HCT116 (cell line): ENCODE data around the gene CTCFL.

Experiments
- CEBPB ChIP-seq: IDR thresholded peaks from 2 replicates; pipeline ENCODE4 v1.6.1; 2012; ENCODE audit warnings: low read depth
- EZH2 ChIP-seq: fragments of 200-600 bp; sonication (generic); IDR thresholded peaks from 2 replicates; pipeline ENCODE4 v1.6.1; 2017; ENCODE audit warnings: antibody characterized with exemption, mixed run types
- FOSL1 ChIP-seq: IDR thresholded peaks from 2 replicates; pipeline ENCODE4 v1.6.1; 2012; ENCODE audit warnings: low read depth
- JUND ChIP-seq: IDR thresholded peaks from 2 replicates; pipeline ENCODE4 v1.6.1; 2012
- POLR2AphosphoS5 ChIP-seq: IDR thresholded peaks from 2 replicates; pipeline ENCODE4 v1.6.1; 2011; ENCODE audit warnings: mild to moderate bottlenecking, low read depth, low read length, moderate library complexity
- ZNF274 ChIP-seq: fragments of 200-500 bp; sonication (Bioruptor generic); IDR thresholded peaks from 2 replicates; pipeline ENCODE4 v1.6.1; 2014; ENCODE audit warnings: mild to moderate bottlenecking, low read depth, low read length, inconsistent platforms
- TF ChIP-seq, protein P1 (sequence below): IDR thresholded peaks from 2 replicates; pipeline ENCODE4 v1.6.1; 2012; ENCODE audit warnings: low read depth
- TF ChIP-seq, protein P2 (sequence below), 3 experiments: fragments of 200-600 bp in 1 of 3; sonication (generic) in 1 of 3; IDR thresholded peaks in 2 of 3; conservative IDR thresholded peaks in 1 of 3; 2 replicates each; pipeline ENCODE4 v1.5.1; 2012 to 2017; ENCODE audit warnings: low read depth in 2 of 3, low read length in 2 of 3, antibody characterized with exemption in 1 of 3, borderline replicate concordance in 1 of 3, control low read depth in 1 of 3, mild to moderate bottlenecking in 1 of 3, mixed read lengths in 1 of 3, mixed run types in 1 of 3, moderate library complexity in 1 of 3; ENCODE audit not compliant: insufficient read depth in 1 of 3

DNA sequence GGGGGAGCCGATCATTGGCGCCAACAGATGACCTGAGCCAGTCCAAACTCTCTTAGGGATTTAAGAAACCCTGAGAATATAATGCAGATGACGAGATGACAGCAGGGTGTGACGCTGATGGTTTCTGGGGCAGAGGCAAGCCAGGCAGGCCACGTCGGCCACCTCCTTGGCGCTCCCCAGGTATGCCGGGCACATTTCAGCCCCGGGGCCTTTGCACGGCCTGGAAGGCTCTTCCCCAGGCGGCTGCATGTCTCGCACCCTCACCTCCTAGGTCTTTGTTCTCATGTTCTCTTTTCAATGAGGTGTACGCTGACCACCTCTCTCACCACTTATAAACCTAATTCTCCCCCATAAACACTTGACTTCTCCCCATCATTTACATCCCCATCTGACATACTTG is 68.8 kb downstream of the CTCFL start:
- TF ChIP-seq, protein P1, sequence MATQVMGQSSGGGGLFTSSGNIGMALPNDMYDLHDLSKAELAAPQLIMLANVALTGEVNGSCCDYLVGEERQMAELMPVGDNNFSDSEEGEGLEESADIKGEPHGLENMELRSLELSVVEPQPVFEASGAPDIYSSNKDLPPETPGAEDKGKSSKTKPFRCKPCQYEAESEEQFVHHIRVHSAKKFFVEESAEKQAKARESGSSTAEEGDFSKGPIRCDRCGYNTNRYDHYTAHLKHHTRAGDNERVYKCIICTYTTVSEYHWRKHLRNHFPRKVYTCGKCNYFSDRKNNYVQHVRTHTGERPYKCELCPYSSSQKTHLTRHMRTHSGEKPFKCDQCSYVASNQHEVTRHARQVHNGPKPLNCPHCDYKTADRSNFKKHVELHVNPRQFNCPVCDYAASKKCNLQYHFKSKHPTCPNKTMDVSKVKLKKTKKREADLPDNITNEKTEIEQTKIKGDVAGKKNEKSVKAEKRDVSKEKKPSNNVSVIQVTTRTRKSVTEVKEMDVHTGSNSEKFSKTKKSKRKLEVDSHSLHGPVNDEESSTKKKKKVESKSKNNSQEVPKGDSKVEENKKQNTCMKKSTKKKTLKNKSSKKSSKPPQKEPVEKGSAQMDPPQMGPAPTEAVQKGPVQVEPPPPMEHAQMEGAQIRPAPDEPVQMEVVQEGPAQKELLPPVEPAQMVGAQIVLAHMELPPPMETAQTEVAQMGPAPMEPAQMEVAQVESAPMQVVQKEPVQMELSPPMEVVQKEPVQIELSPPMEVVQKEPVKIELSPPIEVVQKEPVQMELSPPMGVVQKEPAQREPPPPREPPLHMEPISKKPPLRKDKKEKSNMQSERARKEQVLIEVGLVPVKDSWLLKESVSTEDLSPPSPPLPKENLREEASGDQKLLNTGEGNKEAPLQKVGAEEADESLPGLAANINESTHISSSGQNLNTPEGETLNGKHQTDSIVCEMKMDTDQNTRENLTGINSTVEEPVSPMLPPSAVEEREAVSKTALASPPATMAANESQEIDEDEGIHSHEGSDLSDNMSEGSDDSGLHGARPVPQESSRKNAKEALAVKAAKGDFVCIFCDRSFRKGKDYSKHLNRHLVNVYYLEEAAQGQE, result no peak
- TF ChIP-seq, protein P2, sequence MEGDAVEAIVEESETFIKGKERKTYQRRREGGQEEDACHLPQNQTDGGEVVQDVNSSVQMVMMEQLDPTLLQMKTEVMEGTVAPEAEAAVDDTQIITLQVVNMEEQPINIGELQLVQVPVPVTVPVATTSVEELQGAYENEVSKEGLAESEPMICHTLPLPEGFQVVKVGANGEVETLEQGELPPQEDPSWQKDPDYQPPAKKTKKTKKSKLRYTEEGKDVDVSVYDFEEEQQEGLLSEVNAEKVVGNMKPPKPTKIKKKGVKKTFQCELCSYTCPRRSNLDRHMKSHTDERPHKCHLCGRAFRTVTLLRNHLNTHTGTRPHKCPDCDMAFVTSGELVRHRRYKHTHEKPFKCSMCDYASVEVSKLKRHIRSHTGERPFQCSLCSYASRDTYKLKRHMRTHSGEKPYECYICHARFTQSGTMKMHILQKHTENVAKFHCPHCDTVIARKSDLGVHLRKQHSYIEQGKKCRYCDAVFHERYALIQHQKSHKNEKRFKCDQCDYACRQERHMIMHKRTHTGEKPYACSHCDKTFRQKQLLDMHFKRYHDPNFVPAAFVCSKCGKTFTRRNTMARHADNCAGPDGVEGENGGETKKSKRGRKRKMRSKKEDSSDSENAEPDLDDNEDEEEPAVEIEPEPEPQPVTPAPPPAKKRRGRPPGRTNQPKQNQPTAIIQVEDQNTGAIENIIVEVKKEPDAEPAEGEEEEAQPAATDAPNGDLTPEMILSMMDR (IDR thresholded peaks at IDR 0.05 in 2 of 3, conservative IDR thresholded peaks at IDR 0.05 in 1 of 3; ENCODE audit: borderline replicate concordance in 1 of 3, insufficient read depth in 1 of 3, low read depth in 2 of 3, low read length in 2 of 3), result no peak
- TF ChIP-seq CEBPB, result no peak
- no peak for TF ChIP-seq EZH2
- no peak for TF ChIP-seq POLR2AphosphoS5
- TF ChIP-seq ZNF274, result no peak
- no peak for TF ChIP-seq FOSL1
- TF ChIP-seq JUND, result no peak
